ENCODE measurements around the gene CCDC82.
A peak's percentile ranks its signal among the peaks of the same experiment; 100 is the strongest.

The CCDC82 gene

GRCh38 chr11:96322775-96323641, 66.7 kb downstream of the CCDC82 start:
- WGBS (ENCODE audit: insufficient coverage) = 100% methylated on average over 4 of the region's 10 CpGs
- DNase-seq = peak in 1 of 3 donors; percentile 53
- no peaks in the 10 kb centered on the region for H3K9me3 ChIP-seq (ENCODE audit: control extremely low read depth in 1 of 5, control insufficient read depth in 4 of 5, insufficient read depth in 2 of 5, low read depth in 1 of 5, low read length in 4 of 5)
- ChIA-PET CTCF (interaction anchor here (0.8 to 2.6 kb wide), 4 partner anchors 12 to 20 kb away, joined by 3 to 8 read pairs (median 4); partner anchors contain the start of gene MAML2), POLR2A (interaction anchor here (0.6 kb wide), 1 partner anchor 1576 kb away, joined by 3 read pairs; no protein-coding TSS in a partner anchor)
- no peaks in the 10 kb centered on the region for H3K36me3 ChIP-seq (ENCODE audit: control insufficient read depth in 4 of 4, insufficient read depth in 4 of 4, low read length in 3 of 4)
- no peaks in the 10 kb centered on the region for H3K27me3 ChIP-seq (replicated peaks in 2 of 5; ENCODE audit: control insufficient read depth in 4 of 5, insufficient read depth in 5 of 5, low read length in 4 of 5)
- H3K27ac ChIP-seq (ENCODE audit: insufficient read depth in 1 of 2, low read depth in 1 of 2, low read length in 2 of 2, poor library complexity in 1 of 2, severe bottlenecking in 2 of 2) = peak overlapping the region in 1 of 2 experiments; percentile 64
- H3K4me1 ChIP-seq (ENCODE audit: control extremely low read depth in 1 of 4, control insufficient read depth in 4 of 4, insufficient read depth in 4 of 4, low read length in 3 of 4) = peaks cover 0 to 2% (median 0%) of the 10 kb centered on the region in 4 experiments
- H3K4me3 ChIP-seq (ENCODE audit: control insufficient read depth in 1 of 7, extremely low read depth in 1 of 7, insufficient read depth in 4 of 7, low read depth in 2 of 7, low read length in 6 of 7) = no peak overlapping the region

GRCh38 chr11:96321091-96321490, 68.6 kb downstream of the CCDC82 start:
- Histone ChIP-seq H3K4me1 (ENCODE audit: control extremely low read depth in 1 of 4, control insufficient read depth in 4 of 4, insufficient read depth in 4 of 4, low read length in 3 of 4) (peaks cover 0 to 3% (median 2%) of the 10 kb centered on the region in 4 experiments), H3K36me3 (ENCODE audit: control insufficient read depth in 4 of 4, insufficient read depth in 4 of 4, low read length in 3 of 4) (no peaks in the 10 kb centered on the region), H3K4me3 (ENCODE audit: control insufficient read depth in 1 of 7, extremely low read depth in 1 of 7, insufficient read depth in 4 of 7, low read depth in 2 of 7, low read length in 6 of 7) (no peak overlapping the region), H3K27me3 (replicated peaks in 2 of 5; ENCODE audit: control insufficient read depth in 4 of 5, insufficient read depth in 5 of 5, low read length in 4 of 5) (no peaks in the 10 kb centered on the region), H3K9me3 (ENCODE audit: control extremely low read depth in 1 of 5, control insufficient read depth in 4 of 5, insufficient read depth in 2 of 5, low read depth in 1 of 5, low read length in 4 of 5) (no peaks in the 10 kb centered on the region), H3K27ac (ENCODE audit: insufficient read depth in 1 of 2, low read depth in 1 of 2, low read length in 2 of 2, poor library complexity in 1 of 2, severe bottlenecking in 2 of 2) (peak overlapping the region in 1 of 2 experiments; percentile 66)
- ChIA-PET CTCF (interaction anchor here (1.0 to 2.6 kb wide), 3 partner anchors 14 to 73 kb away, joined by 3 to 8 read pairs (median 3); no protein-coding TSS in a partner anchor), POLR2A (no interaction called here)
- 100% methylated on average over 1 of the region's 5 CpGs for WGBS (ENCODE audit: insufficient coverage)
- no peak for DNase-seq

- ChIA-PET CTCF (interaction anchor here (0.7 to 1.1 kb wide), 4 partner anchors 12 to 74 kb away, joined by 3 read pairs; no protein-coding TSS in a partner anchor), POLR2A (interaction anchor here (0.6 kb wide), 1 partner anchor 11 kb away, joined by 4 read pairs; no protein-coding TSS in a partner anchor)
- H3K36me3 ChIP-seq (ENCODE audit: control insufficient read depth in 4 of 4, insufficient read depth in 4 of 4, low read length in 3 of 4) = no peaks in the 10 kb centered on the region
- H3K4me3 ChIP-seq (ENCODE audit: control insufficient read depth in 1 of 7, extremely low read depth in 1 of 7, insufficient read depth in 4 of 7, low read depth in 2 of 7, low read length in 6 of 7) = no peak overlapping the region
- H3K27me3 ChIP-seq (replicated peaks in 2 of 5; ENCODE audit: control insufficient read depth in 4 of 5, insufficient read depth in 5 of 5, low read length in 4 of 5) = no peaks in the 10 kb centered on the region
- peaks cover 0 to 3% (median 1%) of the 10 kb centered on the region in 4 experiments for H3K4me1 ChIP-seq (ENCODE audit: control extremely low read depth in 1 of 4, control insufficient read depth in 4 of 4, insufficient read depth in 4 of 4, low read length in 3 of 4)
- DNase-seq = no peak
- H3K9me3 ChIP-seq (ENCODE audit: control extremely low read depth in 1 of 5, control insufficient read depth in 4 of 5, insufficient read depth in 2 of 5, low read depth in 1 of 5, low read length in 4 of 5) = no peaks in the 10 kb centered on the region
- H3K27ac ChIP-seq (ENCODE audit: insufficient read depth in 1 of 2, low read depth in 1 of 2, low read length in 2 of 2, poor library complexity in 1 of 2, severe bottlenecking in 2 of 2) = no peak overlapping the region
- no CpG with 5 or more reads among the region's 2 CpGs for WGBS (ENCODE audit: insufficient coverage)
Measured at GRCh38 chr11:96319898-96320656, 69.6 kb downstream of the CCDC82 start.

GRCh38 chr11:96318850-96319249, 70.9 kb downstream of the CCDC82 start:
- Histone ChIP-seq H3K4me3 (ENCODE audit: control insufficient read depth in 1 of 7, extremely low read depth in 1 of 7, insufficient read depth in 4 of 7, low read depth in 2 of 7, low read length in 6 of 7) (no peak overlapping the region), H3K27ac (ENCODE audit: insufficient read depth in 1 of 2, low read depth in 1 of 2, low read length in 2 of 2, poor library complexity in 1 of 2, severe bottlenecking in 2 of 2) (no peak overlapping the region), H3K27me3 (replicated peaks in 2 of 5; ENCODE audit: control insufficient read depth in 4 of 5, insufficient read depth in 5 of 5, low read length in 4 of 5) (no peaks in the 10 kb centered on the region), H3K4me1 (ENCODE audit: control extremely low read depth in 1 of 4, control insufficient read depth in 4 of 4, insufficient read depth in 4 of 4, low read length in 3 of 4) (peaks cover 2 to 15% (median 12%) of the 10 kb centered on the region in 4 experiments), H3K9me3 (ENCODE audit: control extremely low read depth in 1 of 5, control insufficient read depth in 4 of 5, insufficient read depth in 2 of 5, low read depth in 1 of 5, low read length in 4 of 5) (no peaks in the 10 kb centered on the region), H3K36me3 (ENCODE audit: control insufficient read depth in 4 of 4, insufficient read depth in 4 of 4, low read length in 3 of 4) (no peaks in the 10 kb centered on the region)
- 92% methylated on average over 3 of the region's 3 CpGs for WGBS (ENCODE audit: insufficient coverage)
- POLR2A ChIA-PET = no interaction called here
- no peak for DNase-seq
- CTCF ChIA-PET = interaction anchor here (0.6 to 1.1 kb wide), 4 partner anchors 8 to 211 kb away, joined by 3 read pairs; no protein-coding TSS in a partner anchor

- no peaks in the 10 kb centered on the region for H3K36me3 ChIP-seq (ENCODE audit: control insufficient read depth in 4 of 4, insufficient read depth in 4 of 4, low read length in 3 of 4)
- no peak overlapping the region for H3K4me3 ChIP-seq (ENCODE audit: control insufficient read depth in 1 of 7, extremely low read depth in 1 of 7, insufficient read depth in 4 of 7, low read depth in 2 of 7, low read length in 6 of 7)
- WGBS (ENCODE audit: insufficient coverage) = 86% methylated on average over 1 of the region's 1 CpG
- CTCF ChIA-PET = interaction anchor here (1.0 to 1.8 kb wide), 3 partner anchors 11 to 210 kb away, joined by 3 to 5 read pairs (median 3); no protein-coding TSS in a partner anchor
- peaks cover 3 to 19% (median 15%) of the 10 kb centered on the region in 4 experiments for H3K4me1 ChIP-seq (ENCODE audit: control extremely low read depth in 1 of 4, control insufficient read depth in 4 of 4, insufficient read depth in 4 of 4, low read length in 3 of 4)
- no peaks in the 10 kb centered on the region for H3K27me3 ChIP-seq (replicated peaks in 2 of 5; ENCODE audit: control insufficient read depth in 4 of 5, insufficient read depth in 5 of 5, low read length in 4 of 5)
- POLR2A ChIA-PET = no interaction called here
- H3K27ac ChIP-seq (ENCODE audit: insufficient read depth in 1 of 2, low read depth in 1 of 2, low read length in 2 of 2, poor library complexity in 1 of 2, severe bottlenecking in 2 of 2) = no peak overlapping the region
- H3K9me3 ChIP-seq (ENCODE audit: control extremely low read depth in 1 of 5, control insufficient read depth in 4 of 5, insufficient read depth in 2 of 5, low read depth in 1 of 5, low read length in 4 of 5) = no peaks in the 10 kb centered on the region
- no peak for DNase-seq
Measured at GRCh38 chr11:96318399-96318798, 71.3 kb downstream of the CCDC82 start.

GRCh38 chr11:96317985-96318384, 71.7 kb downstream of the CCDC82 start:
- H3K36me3 ChIP-seq (ENCODE audit: control insufficient read depth in 4 of 4, insufficient read depth in 4 of 4, low read length in 3 of 4) = no peaks in the 10 kb centered on the region
- no peaks in the 10 kb centered on the region for H3K27me3 ChIP-seq (replicated peaks in 2 of 5; ENCODE audit: control insufficient read depth in 4 of 5, insufficient read depth in 5 of 5, low read length in 4 of 5)
- H3K4me3 ChIP-seq (ENCODE audit: control insufficient read depth in 1 of 7, extremely low read depth in 1 of 7, insufficient read depth in 4 of 7, low read depth in 2 of 7, low read length in 6 of 7) = no peak overlapping the region
- ChIA-PET CTCF (interaction anchor here (1.2 to 1.8 kb wide), 2 partner anchors 11 to 22 kb away, joined by 3 to 5 read pairs; no protein-coding TSS in a partner anchor), POLR2A (no interaction called here)
- no peaks in the 10 kb centered on the region for H3K9me3 ChIP-seq (ENCODE audit: control extremely low read depth in 1 of 5, control insufficient read depth in 4 of 5, insufficient read depth in 2 of 5, low read depth in 1 of 5, low read length in 4 of 5)
- no CpG with 5 or more reads among the region's 2 CpGs for WGBS (ENCODE audit: insufficient coverage)
- no peak for DNase-seq
- H3K4me1 ChIP-seq (ENCODE audit: control extremely low read depth in 1 of 4, control insufficient read depth in 4 of 4, insufficient read depth in 4 of 4, low read length in 3 of 4) = peaks cover 3 to 23% (median 19%) of the 10 kb centered on the region in 4 experiments
- H3K27ac ChIP-seq (ENCODE audit: insufficient read depth in 1 of 2, low read depth in 1 of 2, low read length in 2 of 2, poor library complexity in 1 of 2, severe bottlenecking in 2 of 2) = no peak overlapping the region

All from common myeloid progenitor, CD34-positive (primary cell).